Adrenal gland (tissue), 5 donors: ENCODE measurements around the gene PARPBP.
"Not testable (repeated sequence)": the region's sequence is repeated elsewhere in the genome, so short reads cannot be mapped to it uniquely, and the experiment has no call there.

Experiments used
- CTCF ChIP-seq, 6 experiments: fragments of 450-650 bp in 4 of 6; fragments of 200-600 bp in 2 of 6; sonication (generic) in 1 of 6; IDR thresholded peaks; 1 replicate in 5 of 6; 2 replicates in 1 of 6; pipeline versions ENCODE4 v1.5.1 to v1.8.0; 2016 to 2021; ENCODE audit warnings: antibody characterized with exemption in 6 of 6, mild to moderate bottlenecking in 2 of 6, moderate library complexity in 1 of 6
- POLR2A ChIP-seq, 2 donors: fragments of 450-650 bp; IDR thresholded peaks; one replicate each; pipeline ENCODE4 v1.6.1; 2017; ENCODE audit warnings: antibody characterized with exemption in 2 of 2, mild to moderate bottlenecking in 2 of 2, moderate library complexity in 1 of 2
- donor health status: DM: no; HTN: no; CAD: no.

DNA sequence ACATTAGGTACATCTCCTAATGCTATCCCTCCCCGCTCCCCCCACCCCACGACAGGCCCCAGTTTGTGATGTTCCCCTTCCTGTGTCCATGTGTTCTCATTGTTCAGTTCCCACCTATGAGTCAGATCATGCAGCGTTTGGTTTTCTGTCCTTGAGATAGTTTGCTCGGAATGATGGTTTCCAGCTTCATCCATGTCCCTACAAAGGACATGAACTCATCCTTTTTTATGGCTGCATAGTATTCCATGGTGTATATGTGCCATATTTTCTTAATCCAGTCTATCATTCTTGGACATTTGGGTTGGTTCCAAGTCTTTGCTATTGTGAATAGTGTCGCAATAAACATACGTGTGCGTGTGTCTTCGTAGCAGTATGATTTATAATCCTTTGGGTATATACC, 17.6 kb downstream of the PARPBP start:
- TF ChIP-seq CTCF, POLR2A (IDR thresholded peaks at IDR 0.05): not testable (repeated sequence)
